ENCODE results near the gene DHRS7B.
"Not testable (repeated sequence)": the region's sequence is repeated elsewhere in the genome, so short reads cannot be mapped to it uniquely, and the experiment has no call there.

DHRS7B gene

GRCh38 chr17:21126645-21127508 lies at the start of gene DHRS7B:
DHRS7B (plus strand) TSS chr17:21126964; CDS start chr17:21126972, 8 bp downstream.
- peak within 1 kb of the TSS; percentile 93 for H3K4me3 ChIP-seq (ENCODE audit: low read depth, low read length)
- peaks cover 8% of the 10 kb centered on the region for H3K4me1 ChIP-seq (ENCODE audit: control insufficient read depth, insufficient read depth, low read length)
- no peaks in the 10 kb centered on the region for H3K36me3 ChIP-seq (ENCODE audit: control insufficient read depth, insufficient read depth, low read length)
- H3K27me3 ChIP-seq (ENCODE audit: control insufficient read depth, insufficient read depth, low read length), result no peaks in the 10 kb centered on the region
- no peaks in the 10 kb centered on the region for H3K9me3 ChIP-seq (ENCODE audit: control insufficient read depth, insufficient read depth, low read length)
- H3K9ac ChIP-seq (ENCODE audit: low read depth, low read length), result peak within 1 kb of the TSS; percentile 87

GRCh38 chr17:21077281-21077680 lies 49.5 kb upstream of the DHRS7B start:
- H3K4me1 ChIP-seq (ENCODE audit: control insufficient read depth, insufficient read depth, low read length), result peaks cover 3% of the 10 kb centered on the region
- no peaks in the 10 kb centered on the region for H3K36me3 ChIP-seq (ENCODE audit: control insufficient read depth, insufficient read depth, low read length)
- H3K9me3 ChIP-seq (ENCODE audit: control insufficient read depth, insufficient read depth, low read length), result no peaks in the 10 kb centered on the region
- no peak overlapping the region for H3K9ac ChIP-seq (ENCODE audit: low read depth, low read length)
- no peak overlapping the region for H3K4me3 ChIP-seq (ENCODE audit: low read depth, low read length)
- H3K27me3 ChIP-seq (ENCODE audit: control insufficient read depth, insufficient read depth, low read length), result no peaks in the 10 kb centered on the region

- H3K4me1 ChIP-seq (ENCODE audit: control insufficient read depth, insufficient read depth, low read length), result peaks cover 3% of the 10 kb centered on the region
- no peaks in the 10 kb centered on the region for H3K36me3 ChIP-seq (ENCODE audit: control insufficient read depth, insufficient read depth, low read length)
- H3K9ac ChIP-seq (ENCODE audit: low read depth, low read length), result no peak overlapping the region
- H3K9me3 ChIP-seq (ENCODE audit: control insufficient read depth, insufficient read depth, low read length), result no peaks in the 10 kb centered on the region
- no peak overlapping the region for H3K4me3 ChIP-seq (ENCODE audit: low read depth, low read length)
- no peaks in the 10 kb centered on the region for H3K27me3 ChIP-seq (ENCODE audit: control insufficient read depth, insufficient read depth, low read length)
Measured at GRCh38 chr17:21078016-21078780, 48.6 kb upstream of the DHRS7B start.

GRCh38 chr17:21079196-21079595 lies 47.6 kb upstream of the DHRS7B start:
- no peak overlapping the region for H3K4me3 ChIP-seq (ENCODE audit: low read depth, low read length)
- no peak overlapping the region for H3K9ac ChIP-seq (ENCODE audit: low read depth, low read length)
- peaks cover 3% of the 10 kb centered on the region for H3K4me1 ChIP-seq (ENCODE audit: control insufficient read depth, insufficient read depth, low read length)
- no peaks in the 10 kb centered on the region for H3K9me3 ChIP-seq (ENCODE audit: control insufficient read depth, insufficient read depth, low read length)
- no peaks in the 10 kb centered on the region for H3K36me3 ChIP-seq (ENCODE audit: control insufficient read depth, insufficient read depth, low read length)
- no peaks in the 10 kb centered on the region for H3K27me3 ChIP-seq (ENCODE audit: control insufficient read depth, insufficient read depth, low read length)

- Histone ChIP-seq H3K9me3 (ENCODE audit: control insufficient read depth, insufficient read depth, low read length) (no peaks in the 10 kb centered on the region), H3K9ac (ENCODE audit: low read depth, low read length) (no peak overlapping the region), H3K4me3 (ENCODE audit: low read depth, low read length) (no peak overlapping the region), H3K27me3 (ENCODE audit: control insufficient read depth, insufficient read depth, low read length) (no peaks in the 10 kb centered on the region), H3K4me1 (ENCODE audit: control insufficient read depth, insufficient read depth, low read length) (peaks cover 3% of the 10 kb centered on the region), H3K36me3 (ENCODE audit: control insufficient read depth, insufficient read depth, low read length) (no peaks in the 10 kb centered on the region)
Measured at GRCh38 chr17:21082001-21082436, 44.7 kb upstream of the DHRS7B start.

- not testable (repeated sequence) for H3K4me3 ChIP-seq (ENCODE audit: low read depth, low read length); H3K36me3 ChIP-seq (ENCODE audit: control insufficient read depth, insufficient read depth, low read length); H3K4me1 ChIP-seq (ENCODE audit: control insufficient read depth, insufficient read depth, low read length); H3K9me3 ChIP-seq (ENCODE audit: control insufficient read depth, insufficient read depth, low read length); H3K27me3 ChIP-seq (ENCODE audit: control insufficient read depth, insufficient read depth, low read length); H3K9ac ChIP-seq (ENCODE audit: low read depth, low read length)
Measured at GRCh38 chr17:21085280-21085679, 41.5 kb upstream of the DHRS7B start.

GRCh38 chr17:21085707-21086106 lies 41.1 kb upstream of the DHRS7B start:
- no peak overlapping the region for H3K4me3 ChIP-seq (ENCODE audit: low read depth, low read length)
- H3K9me3 ChIP-seq (ENCODE audit: control insufficient read depth, insufficient read depth, low read length), result no peaks in the 10 kb centered on the region
- no peaks in the 10 kb centered on the region for H3K27me3 ChIP-seq (ENCODE audit: control insufficient read depth, insufficient read depth, low read length)
- no peaks in the 10 kb centered on the region for H3K4me1 ChIP-seq (ENCODE audit: control insufficient read depth, insufficient read depth, low read length)
- no peak overlapping the region for H3K9ac ChIP-seq (ENCODE audit: low read depth, low read length)
- H3K36me3 ChIP-seq (ENCODE audit: control insufficient read depth, insufficient read depth, low read length), result no peaks in the 10 kb centered on the region

GRCh38 chr17:21089145-21089544 lies 37.6 kb upstream of the DHRS7B start:
- H3K36me3 ChIP-seq (ENCODE audit: control insufficient read depth, insufficient read depth, low read length), result no peaks in the 10 kb centered on the region

GRCh38 chr17:21089933-21090901 lies 36.5 kb upstream of the DHRS7B start:
- Histone ChIP-seq H3K9me3 (ENCODE audit: control insufficient read depth, insufficient read depth, low read length) (no peaks in the 10 kb centered on the region), H3K4me1 (ENCODE audit: control insufficient read depth, insufficient read depth, low read length) (no peaks in the 10 kb centered on the region), H3K9ac (ENCODE audit: low read depth, low read length) (no peak overlapping the region), H3K4me3 (ENCODE audit: low read depth, low read length) (no peak overlapping the region), H3K36me3 (ENCODE audit: control insufficient read depth, insufficient read depth, low read length) (no peaks in the 10 kb centered on the region), H3K27me3 (ENCODE audit: control insufficient read depth, insufficient read depth, low read length) (no peaks in the 10 kb centered on the region)

More at GRCh38 chr17:21089145-21089544, 37.6 kb upstream of the DHRS7B start:
- Histone ChIP-seq H3K4me1 (ENCODE audit: control insufficient read depth, insufficient read depth, low read length) (no peaks in the 10 kb centered on the region), H3K27me3 (ENCODE audit: control insufficient read depth, insufficient read depth, low read length) (no peaks in the 10 kb centered on the region), H3K9me3 (ENCODE audit: control insufficient read depth, insufficient read depth, low read length) (no peaks in the 10 kb centered on the region), H3K4me3 (ENCODE audit: low read depth, low read length) (no peak overlapping the region), H3K9ac (ENCODE audit: low read depth, low read length) (no peak overlapping the region)

GRCh38 chr17:21090902-21091618 lies 35.7 kb upstream of the DHRS7B start:
- Histone ChIP-seq H3K9ac (ENCODE audit: low read depth, low read length) (no peak overlapping the region), H3K36me3 (ENCODE audit: control insufficient read depth, insufficient read depth, low read length) (no peaks in the 10 kb centered on the region), H3K9me3 (ENCODE audit: control insufficient read depth, insufficient read depth, low read length) (no peaks in the 10 kb centered on the region), H3K4me1 (ENCODE audit: control insufficient read depth, insufficient read depth, low read length) (no peaks in the 10 kb centered on the region), H3K27me3 (ENCODE audit: control insufficient read depth, insufficient read depth, low read length) (no peaks in the 10 kb centered on the region), H3K4me3 (ENCODE audit: low read depth, low read length) (no peak overlapping the region)

GRCh38 chr17:21094298-21094704 lies 32.5 kb upstream of the DHRS7B start:
- no peaks in the 10 kb centered on the region for H3K27me3 ChIP-seq (ENCODE audit: control insufficient read depth, insufficient read depth, low read length)
- H3K36me3 ChIP-seq (ENCODE audit: control insufficient read depth, insufficient read depth, low read length), result no peaks in the 10 kb centered on the region
- no peaks in the 10 kb centered on the region for H3K4me1 ChIP-seq (ENCODE audit: control insufficient read depth, insufficient read depth, low read length)
- H3K9me3 ChIP-seq (ENCODE audit: control insufficient read depth, insufficient read depth, low read length), result no peaks in the 10 kb centered on the region
- H3K9ac ChIP-seq (ENCODE audit: low read depth, low read length), result no peak overlapping the region
- no peak overlapping the region for H3K4me3 ChIP-seq (ENCODE audit: low read depth, low read length)
